Inflammatory macrophage (primary cell): Measurements from ENCODE around the gene ZZZ3.
"Not testable (repeated sequence)": the region's sequence is repeated elsewhere in the genome, so short reads cannot be mapped to it uniquely, and the experiment has no call there.

ENCODE experiments used
- DNase-seq, 2 donors: peaks; one replicate each; pipeline ENCODE4 v3.0.0-alpha.2; 2020 to 2022

ZZZ3 gene

GRCh38 chr1:77670330-77670729, 12.1 kb downstream of the ZZZ3 start:
- DNase-seq: no peak

GRCh38 chr1:77668924-77669449, 13.5 kb downstream of the ZZZ3 start:
- DNase-seq: no peak

- DNase-seq: no peak
Measured at GRCh38 chr1:77664939-77665516, 17.4 kb downstream of the ZZZ3 start.

- DNase-seq: no peak
Measured at GRCh38 chr1:77661696-77662095, 20.8 kb downstream of the ZZZ3 start.

GRCh38 chr1:77659879-77660593, 22.4 kb downstream of the ZZZ3 start:
- DNase-seq: no peak

- no peak for DNase-seq
Measured at GRCh38 chr1:77658271-77658670, 24.2 kb downstream of the ZZZ3 start.

GRCh38 chr1:77655431-77655974, 27.0 kb downstream of the ZZZ3 start:
- DNase-seq: no peak

GRCh38 chr1:77652970-77653516, 29.4 kb downstream of the ZZZ3 start:
- DNase-seq: no peak

- no peak for DNase-seq
Measured at GRCh38 chr1:77652268-77652667, 30.2 kb downstream of the ZZZ3 start.

GRCh38 chr1:77649127-77649526, 33.3 kb downstream of the ZZZ3 start:
- no peak for DNase-seq

GRCh38 chr1:77646224-77646623, 36.2 kb downstream of the ZZZ3 start:
- not testable (repeated sequence) for DNase-seq

GRCh38 chr1:77643456-77643855, 39.0 kb downstream of the ZZZ3 start:
- DNase-seq: no peak

- DNase-seq: no peak
Measured at GRCh38 chr1:77642941-77643340, 39.5 kb downstream of the ZZZ3 start.

GRCh38 chr1:77642196-77642595, 40.3 kb downstream of the ZZZ3 start:
- DNase-seq: no peak

- DNase-seq: no peak
Measured at GRCh38 chr1:77639557-77640069, 42.8 kb downstream of the ZZZ3 start.

GRCh38 chr1:77639056-77639455, 43.4 kb downstream of the ZZZ3 start:
- DNase-seq: no peak

GRCh38 chr1:77636864-77637263, 45.6 kb downstream of the ZZZ3 start:
- no peak for DNase-seq
